Measurements from ENCODE around the gene MSH4.
"Not testable (repeated sequence)": the region's sequence is repeated elsewhere in the genome, so short reads cannot be mapped to it uniquely, and the experiment has no call there.

The MSH4 gene

DNA sequence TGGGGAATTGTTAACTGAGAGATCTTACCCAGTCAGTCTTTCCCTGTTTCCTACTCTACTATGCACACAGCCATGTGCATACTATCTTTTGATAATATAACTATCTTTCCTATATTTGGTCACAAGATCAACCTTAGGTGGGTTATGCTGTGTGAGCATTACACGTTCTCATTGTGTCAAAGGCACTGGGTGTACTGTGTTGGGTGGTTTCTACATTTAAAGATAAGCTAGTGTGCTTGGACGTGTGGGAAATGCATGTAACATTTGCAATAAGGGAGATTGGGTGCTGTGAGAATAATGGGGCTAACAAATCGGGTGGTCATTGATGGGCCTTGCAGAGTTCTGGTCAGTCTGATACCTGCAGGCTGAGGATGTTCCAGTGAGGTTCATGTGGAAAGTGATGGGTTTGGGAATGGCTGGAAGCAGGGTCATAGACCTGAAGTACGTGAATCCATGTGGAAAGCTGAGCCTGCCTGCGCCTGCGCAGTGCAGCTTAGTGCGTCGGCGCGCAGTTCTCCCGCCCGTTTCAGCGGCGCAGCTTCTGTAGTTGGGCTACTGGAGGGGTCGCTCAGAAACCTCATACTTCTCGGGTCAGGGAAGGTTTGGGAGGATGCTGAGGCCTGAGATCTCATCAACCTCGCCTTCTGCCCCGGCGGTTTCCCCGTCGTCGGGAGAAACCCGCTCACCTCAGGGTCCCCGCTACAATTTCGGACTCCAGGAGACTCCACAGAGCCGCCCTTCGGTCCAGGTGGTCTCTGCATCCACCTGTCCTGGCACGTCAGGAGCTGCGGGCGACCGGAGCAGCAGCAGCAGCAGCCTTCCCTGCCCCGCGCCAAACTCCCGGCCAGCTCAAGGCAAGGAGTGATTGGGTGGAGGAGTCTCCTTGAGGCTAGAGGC is at the start of gene MSH4:
Gene MSH4, plus strand, starts transcription at position 507 of the 897 bp plus-strand sequence. Its CDS starts 104 bp downstream, at position 611.
- no peak for DNase-seq

DNA sequence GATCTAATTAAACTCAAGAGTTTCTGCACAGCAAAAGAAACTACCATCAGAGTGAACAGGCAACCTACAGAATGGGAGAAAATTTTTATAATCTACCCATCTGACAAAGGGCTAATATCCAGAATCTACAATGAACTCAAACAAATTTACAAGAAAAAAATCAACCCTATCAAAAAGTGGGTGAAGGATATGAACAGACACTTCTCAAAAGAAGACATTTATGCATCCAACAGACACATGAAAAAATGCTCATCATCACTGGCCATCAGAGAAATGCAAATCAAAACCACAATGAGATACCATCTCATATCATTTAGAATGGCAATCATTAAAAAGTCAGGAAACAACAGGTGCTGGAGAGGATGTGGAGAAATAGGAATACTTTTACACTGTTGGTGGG is 39.5 kb upstream of the MSH4 start:
- DNase-seq: not testable (repeated sequence)

DNA sequence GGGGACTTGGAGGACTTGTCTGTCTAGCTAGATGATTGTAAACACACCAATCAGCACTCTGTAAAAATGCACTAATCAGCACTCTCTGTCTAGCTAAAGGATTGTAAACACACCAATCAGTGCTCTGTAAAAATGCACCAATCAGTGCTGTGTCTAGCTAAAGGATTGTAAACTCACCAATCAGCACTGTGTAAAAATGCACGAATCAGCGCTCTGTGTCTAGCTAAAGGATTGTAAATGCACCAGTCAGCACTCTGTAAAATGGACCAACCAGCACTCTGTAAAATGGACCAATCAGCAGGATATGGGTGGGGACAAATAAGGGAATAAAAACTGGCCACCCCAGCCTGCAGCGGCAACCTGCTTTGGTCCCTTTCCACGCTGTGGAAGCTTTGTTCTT is 38.1 kb upstream of the MSH4 start:
- DNase-seq: not testable (repeated sequence)

DNA sequence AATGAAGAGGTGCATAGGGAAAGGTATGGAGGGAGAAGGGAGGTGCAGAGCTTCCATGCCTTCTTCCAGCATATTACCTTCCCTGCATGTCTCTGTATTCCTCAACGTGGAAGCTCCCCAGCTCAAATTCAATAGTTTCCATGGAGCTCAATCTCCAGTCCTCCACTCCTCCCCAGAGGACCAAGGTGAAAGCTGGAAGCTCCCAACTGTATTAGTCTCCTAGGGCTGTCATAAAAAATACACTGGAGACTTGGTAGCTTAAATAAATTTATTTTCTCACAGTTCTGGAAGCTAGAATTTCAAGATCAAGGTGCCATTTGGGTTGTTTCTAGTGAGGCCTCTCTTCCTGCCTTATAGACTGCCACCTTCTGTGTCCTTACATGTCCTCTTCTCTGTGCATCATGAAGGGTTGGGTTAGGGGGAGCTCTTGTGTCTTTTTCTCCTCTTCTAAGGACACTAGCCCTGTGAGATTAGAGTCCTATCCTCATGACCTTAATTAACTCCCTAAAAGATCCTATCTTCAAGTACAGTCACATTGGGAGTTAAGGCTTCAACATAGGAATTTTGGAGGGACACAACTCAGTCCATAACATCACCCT is 32.5 kb upstream of the MSH4 start:
- DNase-seq: no peak

DNA sequence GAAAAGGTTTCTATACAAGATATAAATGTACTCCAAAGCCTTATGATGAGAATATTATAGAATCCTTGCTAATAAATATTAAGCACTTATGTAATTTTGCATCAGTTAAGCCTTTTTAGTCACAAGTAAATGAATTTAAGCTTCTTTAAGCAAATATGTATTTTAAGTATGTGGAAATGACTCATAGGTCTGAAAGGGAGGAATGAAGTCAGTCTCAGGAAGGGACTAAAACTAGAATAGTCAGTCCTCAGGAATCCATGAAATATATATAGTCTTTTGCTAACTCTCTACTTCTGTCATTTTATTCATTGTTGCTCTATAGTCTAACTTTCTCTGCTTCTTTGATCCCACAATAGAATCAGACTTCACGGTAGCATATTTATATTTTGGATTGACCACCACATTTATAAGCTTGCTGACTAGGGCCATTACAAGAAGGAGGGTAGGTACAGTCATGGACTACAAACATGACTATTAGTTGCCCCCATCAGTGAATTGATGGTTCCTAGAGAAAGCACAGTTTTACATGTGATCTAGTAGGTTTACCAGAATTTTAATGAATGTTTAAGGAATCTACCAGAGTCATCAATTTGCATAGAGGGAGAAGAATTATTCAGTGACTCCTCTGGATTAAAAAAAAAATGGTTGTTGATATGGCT is 30.9 kb upstream of the MSH4 start:
- no peak for DNase-seq

DNA sequence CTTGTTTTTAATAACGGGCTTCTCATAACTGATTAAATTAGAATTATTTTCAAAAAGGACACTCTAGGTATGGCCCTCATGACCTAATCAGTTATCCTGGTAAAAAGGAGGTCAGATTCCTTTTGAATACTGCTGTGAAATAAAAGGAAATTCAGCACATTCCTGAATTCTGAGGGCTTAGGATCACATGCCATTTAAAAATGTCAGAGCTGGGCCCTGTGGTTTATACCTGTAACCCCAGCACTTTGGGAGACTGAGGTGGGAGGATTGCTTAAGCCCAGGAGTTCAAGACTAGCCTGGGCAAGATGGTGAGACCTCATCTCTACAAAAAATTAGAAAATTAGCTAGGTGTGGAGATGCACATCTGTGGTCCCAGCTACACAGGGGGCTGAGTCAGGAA is 28.7 kb upstream of the MSH4 start:
- no peak for DNase-seq

DNA sequence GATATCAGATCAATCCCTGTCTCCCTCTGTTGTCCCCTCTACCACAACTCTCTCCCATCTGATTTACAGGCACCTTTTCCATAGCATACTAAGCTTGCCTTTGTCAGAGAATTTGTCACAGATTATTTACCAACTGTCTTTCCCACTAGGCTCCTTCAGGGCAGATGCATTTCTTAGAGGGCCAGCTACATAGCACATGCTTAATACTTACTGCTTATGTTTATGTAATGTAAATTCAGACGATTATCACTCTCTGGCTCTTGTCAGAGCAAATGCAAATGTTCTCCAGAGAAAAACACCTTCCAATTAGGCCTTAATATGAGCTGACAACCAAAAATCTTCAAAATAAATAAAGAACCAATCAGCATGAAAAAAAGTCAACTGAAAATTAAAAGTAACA is 25.9 kb upstream of the MSH4 start:
- no peak for DNase-seq

DNA sequence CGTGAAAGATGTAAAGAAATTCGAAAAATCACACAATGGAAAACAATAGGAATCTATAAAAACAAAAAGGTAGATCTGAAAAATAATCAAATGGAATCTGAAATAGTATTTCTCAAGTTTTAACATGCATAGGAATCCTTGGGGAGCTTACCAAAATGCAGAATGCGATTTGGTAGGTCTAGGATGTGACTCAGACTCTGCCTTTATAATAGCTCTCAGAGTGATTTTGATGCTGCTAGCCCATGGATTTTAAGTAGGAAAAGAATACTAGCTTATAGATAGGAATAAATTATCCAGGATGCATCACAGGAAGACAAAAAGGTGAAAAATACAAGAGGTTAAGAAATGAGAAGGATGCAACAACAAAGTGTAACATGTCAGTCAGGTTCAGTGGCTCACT is 24.7 kb upstream of the MSH4 start:
- DNase-seq: no peak

DNA sequence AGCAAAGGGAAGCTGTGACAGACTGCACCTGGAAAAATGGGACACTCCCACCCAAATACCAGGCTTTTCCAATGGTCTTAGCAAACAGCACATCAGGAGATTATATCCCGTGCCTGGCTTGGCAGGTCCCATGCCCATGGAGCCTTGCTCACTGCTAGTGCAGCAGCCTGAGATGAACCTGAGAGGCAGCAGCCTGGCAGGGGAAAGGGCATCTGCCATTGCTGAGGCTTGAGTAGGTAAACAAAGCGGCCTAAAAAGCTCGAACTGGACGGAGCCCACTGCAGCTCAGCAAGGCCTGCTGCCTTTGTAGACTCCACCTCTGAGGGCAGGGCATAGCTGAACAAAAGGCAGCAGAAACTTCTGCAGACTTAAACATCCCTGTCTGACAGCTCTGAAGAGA is 18.9 kb upstream of the MSH4 start:
- not testable (repeated sequence) for DNase-seq

DNA sequence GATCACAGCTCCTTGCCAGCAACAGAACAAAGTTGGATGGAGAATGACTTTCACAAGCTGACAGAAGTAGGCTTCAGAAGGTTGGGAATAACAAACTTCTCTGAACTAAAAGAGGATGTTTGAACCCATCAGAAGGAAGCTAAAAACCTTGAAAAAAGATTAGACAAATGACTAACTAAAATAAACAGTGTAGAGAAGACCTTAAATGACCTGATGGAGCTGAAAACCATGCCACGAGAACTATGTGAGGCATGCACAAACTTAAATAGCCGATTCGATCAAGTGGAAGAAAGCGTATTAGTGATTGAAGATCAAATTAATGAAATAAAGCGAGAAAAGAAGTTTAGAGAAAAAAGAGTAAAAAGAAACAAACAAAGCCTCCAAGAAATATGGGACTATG is 18.0 kb upstream of the MSH4 start:
- not testable (repeated sequence) for DNase-seq

DNA sequence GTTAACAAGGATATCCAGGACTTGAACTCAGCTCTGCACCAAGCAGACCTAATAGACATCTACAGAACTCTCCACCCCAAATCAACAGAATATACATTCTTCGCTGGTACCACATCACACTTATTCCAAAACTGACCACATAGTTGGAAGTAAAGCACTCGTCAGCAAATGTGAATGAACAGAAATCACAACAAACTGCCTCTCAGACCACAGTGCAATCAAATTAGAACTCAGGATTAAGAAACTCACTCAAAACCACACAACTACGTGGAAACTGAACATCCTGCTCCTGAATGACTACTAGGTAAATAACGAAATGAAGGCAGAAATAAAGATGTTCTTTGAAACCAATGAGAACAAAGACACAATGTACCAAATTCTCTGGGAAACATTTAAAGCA is 16.5 kb upstream of the MSH4 start:
- not testable (repeated sequence) for DNase-seq

DNA sequence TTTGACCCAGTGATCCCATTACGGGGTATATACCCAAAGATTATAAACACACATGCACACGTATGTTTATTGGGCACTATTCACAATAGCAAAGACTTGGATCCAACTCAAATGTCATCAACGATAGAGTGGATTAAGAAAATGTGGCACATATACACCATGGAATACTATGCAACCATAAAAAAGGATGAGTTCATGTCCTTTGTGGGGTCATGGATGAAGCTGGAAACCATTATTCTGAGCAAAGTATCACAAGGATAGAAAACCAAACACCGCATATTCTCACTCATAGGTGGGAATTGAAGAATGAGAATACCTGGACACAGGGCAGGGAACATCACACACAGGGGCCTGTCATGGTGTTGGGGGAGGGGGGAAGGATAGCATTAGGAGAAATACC is 12.8 kb upstream of the MSH4 start:
- DNase-seq: not testable (repeated sequence)

DNA sequence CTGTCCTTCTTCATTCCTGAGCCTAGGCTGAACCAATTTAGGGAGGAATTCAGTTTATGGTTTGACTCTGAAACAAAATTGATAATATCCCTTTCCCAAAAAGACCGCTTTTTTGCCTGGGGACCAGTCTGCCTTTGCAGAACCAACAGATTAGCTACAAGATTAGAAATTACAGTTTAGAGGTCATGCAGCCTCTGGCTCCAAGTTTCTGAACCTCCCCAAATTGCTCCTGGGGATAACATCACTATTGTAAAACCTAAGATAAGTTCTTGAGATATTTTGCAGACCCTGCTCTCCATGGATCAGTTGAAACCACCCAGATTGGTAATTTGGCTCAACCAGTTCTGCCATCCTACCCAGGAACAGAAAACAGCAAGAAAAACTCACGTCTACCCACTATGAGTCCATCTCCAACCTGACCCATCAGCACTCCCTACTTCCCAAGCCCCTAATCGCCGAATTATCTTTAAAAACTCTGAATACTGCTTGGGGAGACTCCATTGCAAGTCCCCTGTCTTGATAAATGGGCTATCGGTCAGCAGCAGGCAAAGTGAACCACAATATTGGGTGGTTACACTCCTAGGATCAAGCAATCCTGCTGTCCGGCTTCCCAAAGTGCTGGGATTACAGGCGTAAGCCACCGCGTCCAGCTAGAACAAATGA is 11.2 kb upstream of the MSH4 start:
- no peak for DNase-seq

DNA sequence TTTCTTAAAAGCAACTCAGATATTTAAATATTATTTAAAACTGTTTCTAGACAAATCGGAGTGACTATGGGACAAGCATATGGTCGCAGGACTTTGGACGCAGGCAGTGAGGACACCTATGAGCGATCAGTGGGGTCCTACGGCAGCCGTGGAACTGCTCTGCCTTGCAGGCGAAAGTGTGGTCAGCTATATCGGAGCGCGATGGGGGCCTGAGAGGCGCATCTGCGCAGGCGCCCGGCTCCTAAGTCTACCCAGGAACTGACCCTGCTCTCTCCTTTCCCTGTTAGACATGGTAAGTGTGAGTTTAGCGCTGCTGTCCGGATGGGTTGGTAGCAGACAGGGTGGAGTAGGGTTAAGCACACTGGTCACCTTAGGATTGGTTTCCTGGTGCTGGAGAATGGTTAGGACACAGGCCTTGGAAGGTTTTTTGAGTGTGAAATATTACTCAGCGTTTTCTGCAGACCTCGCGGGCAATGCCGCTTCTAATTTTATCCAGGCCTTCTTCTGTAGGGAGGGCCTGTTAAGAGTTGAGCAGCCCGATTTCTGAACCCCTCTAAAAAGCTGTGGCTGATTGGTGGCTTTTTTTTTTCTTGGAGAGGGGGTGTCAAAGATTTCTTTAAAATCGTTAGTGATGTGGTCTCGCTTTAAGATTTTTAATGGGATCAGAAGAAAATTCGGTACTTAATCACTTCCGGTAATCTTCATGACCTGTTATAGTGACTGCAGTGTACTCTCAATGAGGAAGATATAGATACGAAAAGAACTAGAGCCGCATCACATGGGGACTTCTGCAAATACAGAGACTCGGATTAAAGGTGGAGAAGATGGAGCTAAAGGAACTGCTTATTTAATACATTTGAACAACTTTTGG is 10.5 kb upstream of the MSH4 start, which contains the start of gene RABGGTB:
Gene RABGGTB, plus strand, starts transcription at position 274 of the 871 bp plus-strand sequence. Its CDS starts 16 bp downstream, at position 290.
- DNase-seq: peak; percentile 96

DNA sequence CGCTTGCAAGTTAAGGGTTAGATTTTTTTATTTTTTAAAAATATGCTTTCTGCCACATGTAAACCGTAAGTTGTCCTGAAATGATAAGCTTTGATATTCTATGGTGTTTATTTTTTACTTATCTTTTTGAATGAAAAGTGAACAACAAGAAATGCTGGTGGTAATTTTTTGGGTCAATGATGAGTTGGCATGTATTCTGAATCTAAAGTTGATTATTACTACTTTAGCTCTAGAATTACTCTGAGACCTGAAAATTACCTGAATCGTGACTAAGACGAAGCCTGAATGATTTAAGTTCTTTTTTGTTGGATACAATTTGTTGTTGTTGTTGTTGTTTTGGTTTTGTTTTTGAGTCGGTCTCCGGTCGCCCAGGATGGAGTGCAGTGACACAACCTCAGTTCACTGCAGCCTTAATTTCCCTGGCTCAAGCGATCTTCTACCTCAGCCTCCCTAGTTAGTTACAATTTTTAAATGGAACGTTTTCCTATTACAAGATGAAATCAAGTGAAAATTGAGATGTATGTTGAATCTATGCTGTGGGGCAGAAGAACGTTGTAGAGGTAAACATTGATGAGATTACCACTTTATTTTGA is 9.7 kb upstream of the MSH4 start:
- DNase-seq: no peak

DNA sequence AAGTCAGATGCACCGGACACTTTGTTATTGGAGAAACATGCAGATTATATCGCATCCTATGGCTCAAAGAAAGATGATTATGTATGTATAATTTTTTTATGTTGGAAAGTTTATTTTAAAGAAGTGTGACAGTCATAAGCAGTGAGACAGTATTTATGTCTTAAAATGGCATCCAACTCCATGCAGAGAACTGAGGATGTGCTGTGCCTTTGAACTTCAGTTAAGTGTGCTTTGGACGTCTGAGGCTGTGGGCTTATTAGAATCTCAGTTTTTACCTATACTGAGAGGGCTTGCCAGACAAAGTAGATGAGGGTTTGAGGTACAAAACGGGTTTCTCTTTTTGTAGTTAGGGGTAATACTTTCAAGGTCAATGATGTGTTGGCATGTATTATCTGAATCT is 9.2 kb upstream of the MSH4 start:
- DNase-seq: peak; percentile 19

DNA sequence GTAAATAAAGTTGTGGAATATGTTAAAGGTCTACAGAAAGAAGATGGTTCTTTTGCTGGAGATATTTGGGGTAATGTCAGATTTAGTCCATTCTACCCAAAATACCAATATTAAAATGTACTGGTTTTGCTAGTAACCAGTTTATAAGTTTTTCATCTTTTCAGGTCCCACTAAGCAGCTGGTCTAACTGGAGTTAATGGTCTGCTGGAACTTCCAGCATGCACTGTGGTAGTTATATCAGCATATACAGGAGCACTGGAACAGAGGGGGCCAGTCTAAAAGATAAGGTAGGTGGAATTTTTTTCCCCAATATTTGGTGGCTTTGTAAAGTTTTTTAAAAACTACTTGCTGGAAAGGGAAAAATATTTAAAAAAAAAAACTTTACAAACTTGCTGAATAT is 6.7 kb upstream of the MSH4 start:
- no peak for DNase-seq

DNA sequence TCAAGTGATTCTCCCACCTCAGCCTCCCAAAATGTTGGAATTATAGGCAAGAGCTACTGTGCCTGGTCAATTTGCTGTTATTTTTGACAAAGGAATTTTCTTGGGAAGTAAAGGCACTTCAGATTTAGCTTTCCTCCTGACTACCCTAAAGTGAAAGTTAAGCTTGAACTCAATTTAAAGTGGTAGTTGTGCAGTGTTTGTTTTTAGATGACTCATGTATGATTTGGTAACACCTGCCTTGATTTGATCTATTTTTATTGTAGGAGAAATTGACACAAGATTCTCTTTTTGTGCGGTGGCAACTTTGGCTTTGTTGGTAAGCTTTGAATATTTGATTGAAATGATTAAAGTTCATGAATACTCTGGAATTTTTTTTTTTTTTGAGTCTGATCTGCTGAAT is 5.7 kb upstream of the MSH4 start:
- DNase-seq: no peak

DNA sequence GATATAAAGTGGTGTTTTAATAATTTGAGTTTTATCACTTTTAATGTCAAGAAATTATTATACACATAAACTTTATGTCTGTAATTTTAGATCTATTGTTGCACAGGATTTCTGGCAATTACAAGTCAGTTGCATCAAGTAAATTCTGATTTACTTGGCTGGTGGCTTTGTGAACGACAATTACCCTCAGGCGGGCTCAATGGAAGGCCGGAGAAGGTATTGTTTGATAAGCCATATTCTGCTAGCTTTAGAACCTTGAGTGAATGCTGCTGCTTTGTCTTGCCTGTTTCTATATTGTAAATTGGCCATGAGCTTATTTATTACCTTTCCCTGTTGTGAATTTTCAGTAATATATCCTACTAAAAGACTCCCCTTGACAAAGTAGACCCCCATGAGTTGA is 4.6 kb upstream of the MSH4 start:
- DNase-seq: no peak

DNA sequence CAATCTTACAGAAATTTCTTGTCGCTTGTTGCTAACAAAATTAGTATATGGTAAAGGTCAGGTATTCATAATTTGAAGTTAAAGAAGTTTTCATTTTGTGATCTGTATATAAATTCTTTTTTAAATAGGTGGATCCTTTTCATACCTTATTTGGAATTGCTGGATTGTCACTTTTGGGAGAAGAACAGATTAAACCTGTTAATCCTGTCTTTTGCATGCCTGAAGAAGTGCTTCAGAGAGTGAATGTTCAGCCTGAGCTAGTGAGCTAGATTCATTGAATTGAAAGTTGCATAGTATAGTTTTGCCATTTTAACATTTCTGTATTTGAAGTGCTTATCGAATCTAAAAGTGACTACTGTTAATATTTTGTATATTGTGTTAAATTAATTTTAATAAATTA is 2.3 kb upstream of the MSH4 start:
- DNase-seq: no peak

DNA sequence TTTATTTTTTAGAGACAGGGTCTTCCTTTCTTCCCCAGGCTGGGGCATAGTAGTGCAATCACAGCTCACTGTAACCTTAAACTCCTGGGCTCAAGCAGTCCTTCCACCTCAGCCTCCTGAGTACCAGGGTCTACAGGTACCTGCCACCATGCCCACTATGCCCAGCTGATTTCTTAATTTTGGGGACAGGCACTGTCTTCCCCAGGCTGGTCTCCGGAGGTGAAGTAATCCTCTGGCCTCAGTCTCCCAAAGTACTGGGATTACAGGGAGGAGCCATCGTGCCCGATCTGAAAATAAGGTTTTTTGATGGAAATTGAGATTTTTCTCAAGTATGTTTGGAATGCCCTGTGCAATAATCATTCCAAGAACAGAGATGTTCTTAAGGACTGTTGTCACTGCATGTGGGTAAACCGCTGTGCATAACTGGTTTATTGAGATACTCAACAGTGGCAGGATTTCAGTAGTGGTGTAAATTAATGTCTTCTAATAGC is 934 bp upstream of the MSH4 start:
- no peak for DNase-seq

DNA sequence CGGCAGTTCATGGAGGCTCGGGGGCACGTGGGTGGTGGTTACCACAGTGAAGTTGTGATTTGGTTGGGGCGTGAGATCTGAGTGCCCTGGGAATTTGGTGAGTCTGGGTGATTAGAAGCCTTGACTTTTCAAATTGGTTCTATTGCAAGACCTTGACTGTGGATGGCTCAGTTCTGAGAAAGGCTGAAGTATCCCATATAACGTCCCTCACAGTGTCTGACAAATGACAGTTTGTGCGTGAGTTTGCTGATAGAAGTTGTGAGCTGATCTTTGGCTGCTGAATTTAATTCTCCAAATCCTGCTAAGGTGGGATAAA is 549 bp downstream of the MSH4 start:
- no peak for DNase-seq

Measured in CD4-positive, alpha-beta T cell treated with Interleukin-10 for 1 hour (primary cell).